Stimulated activated CD8-positive, alpha-beta memory T cell treated with anti-CD3 and anti-CD28 coated beads, Interleukin-4, amount 100 ng/mL, for 24 hours (primary cell): ENCODE results near the gene CHAC1.
"Not testable (repeated sequence)": the region's sequence is repeated elsewhere in the genome, so short reads cannot be mapped to it uniquely, and the experiment has no call there.

Source experiments
- DNase-seq: peaks from one replicate; pipeline ENCODE4 v3.0.0-alpha.2; 2020; ENCODE audit warnings: low read depth

CHAC1 gene

GRCh38 chr15:40937762-40938535, 15.3 kb upstream of the CHAC1 start:
- DNase-seq, result no peak

DNA sequence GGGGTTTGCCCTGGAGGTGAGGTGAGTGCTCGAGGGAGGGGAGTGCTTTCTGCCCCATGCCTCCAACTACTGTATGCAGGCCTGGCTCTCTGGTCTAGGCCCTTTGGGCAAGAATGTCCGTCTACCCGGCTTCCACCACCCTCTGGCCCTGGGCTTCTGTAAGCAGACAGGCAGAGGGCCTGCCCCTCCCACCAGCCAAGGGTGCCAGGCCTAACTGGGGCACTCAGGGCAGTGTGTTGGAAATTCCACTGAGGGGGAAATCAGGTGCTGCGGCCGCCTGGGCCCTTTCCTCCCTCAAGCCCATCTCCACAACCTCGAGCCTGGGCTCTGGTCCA, 14.8 kb upstream of the CHAC1 start:
- no peak for DNase-seq

DNA sequence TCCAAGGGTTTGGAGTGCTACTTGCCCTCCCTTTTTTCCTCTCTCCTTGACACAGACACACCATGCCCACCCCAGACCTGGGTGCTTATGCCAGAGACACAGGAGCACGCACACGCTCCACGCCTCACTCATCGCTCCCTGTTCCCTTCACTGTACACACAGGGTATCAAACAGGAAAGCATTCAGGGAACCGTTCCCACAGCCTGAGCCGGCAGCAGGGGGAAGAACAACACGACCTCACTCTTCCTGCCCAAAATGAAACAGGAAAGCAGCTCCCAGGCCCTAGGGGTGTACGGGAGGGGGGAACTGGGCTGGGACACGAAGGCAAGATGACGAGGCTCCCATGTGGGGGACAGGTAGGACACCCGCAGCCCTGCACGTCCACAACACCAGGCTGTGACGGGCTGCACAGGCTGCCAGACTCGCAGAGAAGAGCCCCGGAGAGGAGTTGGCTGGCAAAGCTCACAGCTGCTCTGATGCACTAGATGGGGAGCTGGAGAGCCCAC, 12.9 kb upstream of the CHAC1 start:
- DNase-seq, result no peak

DNA sequence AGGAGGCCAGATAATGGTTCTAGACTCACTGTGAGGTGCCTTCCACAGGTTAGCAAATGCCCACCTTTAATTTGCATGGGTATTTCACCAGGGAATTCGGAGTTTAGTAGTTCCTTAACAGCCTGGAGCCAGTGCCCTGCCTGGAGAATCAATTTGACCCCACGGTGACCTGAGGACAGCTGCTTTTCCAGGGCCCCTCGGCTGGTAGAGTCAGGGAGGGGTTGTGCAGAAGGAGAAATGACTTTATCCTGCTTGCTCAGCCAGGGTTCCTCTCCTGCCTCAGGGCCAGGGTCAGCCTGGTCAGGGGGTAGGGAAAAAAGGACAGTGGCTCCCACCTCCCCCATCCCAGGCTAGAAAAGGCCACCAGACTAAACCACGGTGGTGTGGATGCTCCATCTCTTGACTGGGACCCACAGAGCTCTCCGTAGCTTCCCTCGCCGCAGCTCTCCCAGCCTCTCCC, 12.2 kb upstream of the CHAC1 start:
- no peak for DNase-seq

DNA sequence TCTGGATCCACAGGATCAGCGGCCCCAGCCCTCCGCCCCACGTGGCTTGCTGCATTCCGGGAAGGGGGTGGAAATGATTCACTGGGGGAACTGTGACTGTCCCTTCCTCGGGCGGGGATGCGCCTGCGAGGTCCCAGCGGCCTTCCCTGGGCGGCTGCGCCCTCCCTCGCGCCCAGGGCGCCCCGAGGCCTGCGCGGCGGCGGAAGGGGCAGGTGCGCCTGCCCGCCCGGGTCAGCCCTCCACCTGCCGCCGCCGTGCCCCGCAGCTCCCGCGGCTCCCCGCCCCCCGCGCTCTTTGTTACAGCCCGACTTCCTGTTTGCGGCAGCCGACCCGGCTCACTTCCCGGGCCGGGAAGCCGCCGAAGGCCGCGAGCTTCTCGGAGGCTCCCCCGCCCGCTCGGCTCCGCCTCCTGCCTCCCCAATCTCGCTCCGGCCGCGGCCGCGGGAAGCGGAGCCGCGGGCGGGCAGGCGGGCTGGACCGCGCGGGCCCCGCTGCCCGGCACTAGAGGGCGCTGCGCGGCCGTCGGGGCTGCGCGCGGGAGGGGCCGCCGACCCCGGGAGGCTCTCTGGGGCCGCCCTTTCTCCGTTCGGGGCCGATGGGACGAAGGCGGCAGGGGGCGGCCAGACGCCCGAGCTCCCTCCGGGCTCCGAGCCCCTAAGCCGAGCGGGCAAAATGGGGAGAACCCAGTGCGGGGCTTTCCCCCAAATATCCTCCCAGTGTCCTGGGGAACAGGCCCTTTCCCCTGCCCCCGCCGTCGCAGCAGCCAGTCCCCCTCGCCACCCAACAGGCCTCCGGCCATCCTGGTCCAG, 11.5 kb upstream of the CHAC1 start:
- peak; percentile 52 for DNase-seq

DNA sequence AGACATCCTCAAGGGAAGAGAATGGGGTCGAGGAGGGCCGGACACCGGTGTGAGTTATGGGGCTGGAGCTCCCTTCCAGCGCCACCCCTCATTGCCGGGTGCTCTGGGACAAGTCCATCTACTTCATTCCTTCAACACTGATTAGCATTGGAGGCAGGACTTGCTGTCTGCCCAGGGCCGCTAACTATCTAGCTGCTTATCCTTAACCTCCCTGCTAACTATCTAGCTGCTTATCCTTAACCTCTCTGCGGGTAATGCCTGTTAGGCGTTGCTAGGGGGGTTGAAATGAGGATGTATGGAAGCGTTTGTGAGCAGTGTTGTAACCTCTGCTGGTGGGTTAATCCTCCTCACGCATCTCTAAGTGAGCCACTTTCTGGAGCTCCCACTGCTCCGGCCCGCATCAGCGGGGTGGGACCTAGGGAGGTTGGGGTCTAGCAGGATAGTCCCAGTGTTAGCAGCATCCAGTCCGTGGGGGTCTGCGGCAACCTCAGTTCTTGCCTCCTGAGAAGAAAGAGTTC, 10.9 kb upstream of the CHAC1 start:
- DNase-seq, result no peak

DNA sequence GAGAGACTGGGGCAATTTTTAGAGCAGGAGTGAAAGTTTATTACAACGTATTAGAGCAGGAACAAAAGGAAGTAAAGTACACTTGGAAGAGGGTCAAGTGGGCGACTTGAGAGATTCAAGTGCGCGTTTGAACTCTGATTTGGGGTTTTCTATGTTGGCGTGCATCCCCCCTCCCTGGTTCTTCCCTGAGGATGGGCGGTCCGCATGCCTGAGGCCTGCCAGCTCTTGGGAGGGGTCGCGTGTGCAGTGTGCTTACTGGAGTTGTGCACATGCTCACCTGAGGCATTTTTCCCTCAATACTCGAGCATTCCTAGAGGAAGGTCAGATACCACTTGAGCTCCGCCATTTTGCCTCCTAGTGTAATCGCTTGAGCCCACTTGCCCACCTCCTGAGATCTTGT, 10.4 kb upstream of the CHAC1 start:
- DNase-seq, result no peak

- no peak for DNase-seq
These were observed 9.4 kb upstream of the CHAC1 start for GRCh38 chr15:40943764-40944365.

- DNase-seq, result no peak
These were observed 8.6 kb upstream of the CHAC1 start for GRCh38 chr15:40944510-40945296.

DNA sequence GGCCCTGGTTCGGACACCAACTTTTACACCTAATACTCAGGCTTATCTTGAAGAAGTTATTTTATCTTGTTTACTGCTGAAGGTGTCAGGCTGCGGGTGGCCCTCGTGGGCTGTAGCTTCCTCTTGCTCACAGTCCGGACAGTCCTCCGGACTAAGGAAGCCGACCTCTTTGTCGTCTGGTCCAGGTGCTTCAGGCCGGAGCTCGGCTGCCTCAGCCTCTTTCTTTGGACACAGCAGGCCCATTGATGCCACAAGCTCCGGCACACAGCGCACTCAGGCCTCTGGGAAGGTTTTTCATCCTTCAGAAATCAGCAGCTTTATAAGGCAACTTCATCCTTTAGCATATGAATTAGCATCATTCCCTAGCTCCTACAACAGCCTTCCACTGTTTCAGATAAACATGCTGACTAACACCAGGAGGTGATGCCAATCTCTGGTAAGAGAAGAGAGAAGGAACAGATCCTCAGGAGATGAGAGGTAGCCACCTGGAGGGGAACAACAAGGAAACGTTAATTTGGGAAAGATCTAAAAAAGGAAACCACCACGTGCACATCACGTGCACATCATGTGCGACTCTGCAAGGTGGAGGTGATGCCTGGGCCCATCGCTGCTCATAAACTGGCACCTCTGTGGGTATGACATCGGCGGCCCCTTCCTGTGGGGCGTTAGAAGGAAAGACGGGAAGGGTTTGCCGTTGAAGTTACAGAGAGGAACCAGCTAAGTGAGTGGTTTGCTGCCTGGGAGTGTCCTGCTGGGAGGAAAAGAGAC, 4.4 kb upstream of the CHAC1 start:
- DNase-seq, result no peak

GRCh38 chr15:40949756-40950207, 3.5 kb upstream of the CHAC1 start:
- DNase-seq, result no peak

GRCh38 chr15:40951764-40952163, 1.5 kb upstream of the CHAC1 start:
- no peak for DNase-seq

DNA sequence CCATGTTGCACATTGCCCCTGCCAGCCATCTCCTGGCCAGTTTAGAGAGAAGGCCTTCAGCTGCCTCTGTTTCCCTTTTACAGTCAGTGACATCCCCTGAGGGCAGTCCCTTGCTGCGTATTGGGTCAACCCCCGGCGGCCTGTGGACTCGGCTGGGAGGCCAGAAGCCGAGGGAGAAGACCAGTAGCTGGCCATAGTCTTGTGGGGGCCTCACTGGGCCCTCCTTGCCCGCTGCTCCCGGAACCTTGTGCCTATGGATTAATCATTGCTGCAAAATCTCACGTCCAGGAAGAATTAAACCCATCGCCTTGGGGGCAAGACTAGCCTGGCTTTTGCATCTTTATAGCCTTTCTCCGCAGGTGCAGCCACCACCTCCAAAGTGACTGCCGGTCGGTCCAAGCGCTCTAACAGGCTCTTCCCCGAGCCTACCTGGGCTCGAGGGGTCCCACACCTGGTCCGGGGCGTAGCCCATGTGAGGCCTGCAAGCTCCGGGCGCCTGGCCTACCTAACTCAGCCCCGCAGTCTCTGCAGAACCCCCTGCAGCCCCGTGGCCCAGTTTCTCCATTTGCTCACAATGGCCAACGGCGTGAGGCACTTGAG, 870 bp upstream of the CHAC1 start:
- no peak for DNase-seq

- DNase-seq, result no peak
These were observed 423 bp downstream of the CHAC1 start for GRCh38 chr15:40953713-40954074.

DNA sequence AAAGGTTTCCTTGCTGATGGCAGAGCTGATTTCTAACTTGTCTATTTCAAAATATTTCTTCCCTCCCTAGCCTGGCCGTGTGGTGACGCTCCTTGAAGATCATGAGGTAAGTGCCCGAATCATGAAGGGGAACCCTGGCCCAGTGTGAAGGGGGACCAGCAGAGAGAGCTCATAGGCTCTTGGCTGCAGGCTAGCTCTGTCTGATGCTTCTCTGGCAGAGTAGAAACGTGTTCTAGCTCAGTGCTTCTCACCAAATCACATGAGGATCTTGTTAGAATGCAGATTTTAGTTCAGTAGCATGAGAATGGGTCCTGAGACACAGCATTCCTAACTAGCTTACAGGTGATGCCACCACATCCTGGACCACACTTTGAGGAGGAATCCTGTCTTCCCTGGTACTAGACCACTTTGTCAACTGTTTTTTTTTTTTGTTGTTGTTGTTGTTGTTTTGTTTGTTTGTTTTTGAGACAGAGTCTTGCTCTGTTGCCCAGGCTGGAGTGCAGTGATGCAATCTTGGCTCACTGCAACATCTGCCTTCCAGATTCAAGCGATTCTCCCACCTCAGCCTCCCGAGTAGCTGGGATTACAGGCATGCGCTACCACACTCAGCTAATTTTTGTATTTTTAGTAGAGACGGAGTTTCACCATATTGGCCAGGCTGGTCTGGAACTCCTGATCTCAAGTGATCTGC, 1.0 kb downstream of the CHAC1 start:
- DNase-seq, result not testable (repeated sequence)

DNA sequence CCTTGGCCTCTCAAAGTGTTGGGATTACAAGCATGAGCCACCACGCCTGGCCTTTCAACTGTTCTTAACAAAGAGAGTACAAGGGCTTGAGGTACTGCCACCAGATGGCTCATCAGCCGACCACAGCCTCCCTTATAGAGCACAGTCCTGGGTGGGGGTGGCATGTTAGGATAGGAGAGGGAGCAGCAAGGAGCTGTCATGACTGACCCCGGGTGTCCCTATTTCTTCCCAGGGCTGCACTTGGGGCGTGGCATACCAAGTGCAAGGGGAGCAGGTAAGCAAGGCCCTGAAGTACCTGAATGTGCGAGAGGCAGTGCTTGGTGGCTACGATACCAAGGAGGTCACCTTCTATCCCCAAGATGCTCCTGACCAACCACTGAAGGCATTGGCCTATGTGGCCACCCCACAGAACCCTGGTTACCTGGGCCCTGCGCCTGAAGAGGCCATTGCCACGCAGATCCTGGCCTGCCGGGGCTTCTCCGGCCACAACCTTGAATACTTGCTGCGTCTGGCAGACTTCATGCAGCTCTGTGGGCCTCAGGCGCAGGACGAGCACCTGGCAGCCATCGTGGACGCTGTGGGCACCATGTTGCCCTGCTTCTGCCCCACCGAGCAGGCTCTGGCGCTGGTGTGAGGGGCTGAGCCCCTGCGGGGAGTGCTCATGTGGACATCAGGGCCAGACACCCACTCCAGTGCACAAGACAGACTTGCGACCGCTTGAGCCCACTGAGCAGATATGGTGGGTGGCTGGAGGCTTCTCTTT, 2.1 kb downstream of the CHAC1 start:
- no peak for DNase-seq

DNA sequence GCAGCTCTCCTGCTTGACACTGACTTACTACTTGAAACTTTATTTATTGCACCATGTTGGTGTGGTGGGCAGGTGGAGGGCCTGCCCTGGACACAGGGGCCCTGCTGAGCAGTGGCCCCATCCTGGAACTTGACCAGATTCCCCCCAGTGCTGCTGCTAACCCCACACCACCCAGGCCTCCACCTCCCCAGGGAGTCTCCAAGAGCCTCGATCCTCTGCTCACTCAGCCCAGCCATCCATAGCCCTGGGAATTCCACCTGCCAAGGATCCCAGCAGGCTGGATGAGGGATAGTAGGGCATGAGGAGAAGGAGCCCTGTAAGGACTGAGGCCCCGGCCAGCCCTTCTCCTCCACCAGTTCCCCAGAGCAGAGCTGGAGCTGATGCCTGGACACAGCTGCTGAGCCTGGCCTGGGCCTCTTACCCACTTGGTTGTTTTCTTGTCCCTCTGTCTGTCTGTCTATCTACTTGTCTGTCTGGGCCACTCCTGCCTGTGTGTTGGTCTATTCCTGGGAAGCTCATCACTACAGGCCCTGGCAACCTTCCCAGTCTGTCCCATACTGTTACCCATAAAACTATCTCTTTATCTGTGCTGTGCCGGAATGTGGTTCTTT, 2.8 kb downstream of the CHAC1 start:
- DNase-seq, result no peak

- no peak for DNase-seq
These were observed 3.3 kb downstream of the CHAC1 start for GRCh38 chr15:40956541-40956982.
